GM18508 (cell line): Measurements from ENCODE around the gene NDUFB6.
"Not testable (repeated sequence)": the region's sequence is repeated elsewhere in the genome, so short reads cannot be mapped to it uniquely, and the experiment has no call there.

Experiments used
- ATAC-seq: cut with Tn5 transposase; IDR thresholded peaks from one replicate; pipeline ENCODE4 v1.9.1; 2021; ENCODE audit warnings: moderate number of reproducible peaks; ENCODE audit not compliant: insufficient read depth, unreplicated experiment

NDUFB6 gene

DNA sequence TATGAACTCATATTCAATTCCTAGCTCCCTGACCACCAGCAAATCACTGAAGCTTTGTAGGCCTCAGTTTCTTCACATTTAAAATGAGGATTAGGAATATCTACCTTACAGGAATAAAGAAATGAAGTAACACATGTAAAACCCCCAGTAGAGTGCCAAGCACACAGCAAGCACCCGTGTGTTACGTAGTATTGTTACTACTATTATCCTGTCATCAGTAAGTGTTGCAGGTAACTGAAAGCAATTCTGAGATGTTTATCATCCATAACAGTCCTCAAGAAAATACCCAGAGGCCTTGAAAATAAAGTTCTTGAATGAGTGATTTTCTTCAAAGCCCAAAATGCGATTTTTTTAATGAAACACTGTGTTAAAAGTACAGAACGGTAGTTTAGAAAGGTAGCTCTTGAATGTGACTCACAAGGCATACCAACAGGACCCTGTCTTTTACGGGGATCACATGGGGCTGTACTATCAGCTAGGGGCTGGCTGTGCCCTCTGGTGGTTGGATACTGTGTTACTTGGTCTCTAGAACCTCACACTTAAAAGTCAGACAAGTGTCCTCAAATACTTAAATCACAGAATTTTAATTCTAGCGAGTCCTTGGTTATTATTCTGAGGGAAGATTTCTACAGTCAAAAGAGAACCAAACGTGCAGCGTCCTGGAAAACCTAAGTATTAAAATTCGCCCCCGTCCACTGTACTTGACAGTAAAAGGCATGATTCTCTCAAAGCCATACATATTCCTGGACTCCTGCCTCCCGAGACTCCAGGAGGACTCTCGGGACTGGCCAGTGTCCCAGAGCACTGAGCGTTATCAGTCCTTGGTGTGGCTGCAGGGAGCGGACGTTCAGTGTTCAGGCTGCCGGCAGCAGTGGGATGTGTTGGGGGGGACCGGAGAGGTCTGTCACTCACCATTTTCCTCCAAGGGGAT lies 725 bp downstream of the NDUFB6 start:
- peak; percentile 90 for ATAC-seq

DNA sequence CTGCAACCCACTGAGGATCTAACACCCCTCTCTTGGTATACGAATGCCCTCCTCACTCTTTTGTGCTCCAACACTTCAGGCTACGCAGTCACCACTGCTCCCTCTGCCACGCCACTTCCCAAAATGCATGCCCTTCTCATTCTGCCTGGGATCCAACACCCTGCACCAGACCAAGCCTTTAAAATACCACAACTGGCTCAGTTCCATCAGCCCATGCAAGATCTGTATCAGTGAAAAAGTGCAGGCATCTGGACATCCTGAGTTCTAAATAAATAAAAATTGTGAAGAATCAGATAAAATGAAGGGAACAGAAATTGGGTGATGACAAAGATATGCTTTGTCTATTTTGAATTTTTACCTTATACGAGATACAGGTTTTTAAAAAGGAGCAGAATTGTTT lies 2.7 kb downstream of the NDUFB6 start:
- ATAC-seq = no peak

DNA sequence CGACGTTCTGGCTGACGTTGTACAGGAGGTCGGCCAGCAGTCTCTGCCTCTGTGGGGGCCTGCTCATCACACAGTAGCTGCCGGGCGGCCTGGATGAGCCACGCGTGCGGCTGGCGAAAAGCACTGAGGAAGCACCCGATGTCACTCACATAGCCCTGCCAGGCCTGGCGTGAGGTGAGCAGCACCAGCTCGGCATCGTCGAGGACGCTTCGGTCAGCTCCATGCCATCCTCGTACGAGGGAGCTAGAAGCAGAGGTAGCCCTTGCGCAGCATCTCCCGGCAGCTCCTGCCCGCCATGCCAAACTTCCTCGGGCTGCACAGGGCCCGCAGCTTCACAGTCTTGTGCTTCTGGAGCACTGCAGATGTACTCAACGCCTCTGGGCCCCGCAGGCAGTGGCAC lies 6.2 kb downstream of the NDUFB6 start:
- ATAC-seq = no peak

DNA sequence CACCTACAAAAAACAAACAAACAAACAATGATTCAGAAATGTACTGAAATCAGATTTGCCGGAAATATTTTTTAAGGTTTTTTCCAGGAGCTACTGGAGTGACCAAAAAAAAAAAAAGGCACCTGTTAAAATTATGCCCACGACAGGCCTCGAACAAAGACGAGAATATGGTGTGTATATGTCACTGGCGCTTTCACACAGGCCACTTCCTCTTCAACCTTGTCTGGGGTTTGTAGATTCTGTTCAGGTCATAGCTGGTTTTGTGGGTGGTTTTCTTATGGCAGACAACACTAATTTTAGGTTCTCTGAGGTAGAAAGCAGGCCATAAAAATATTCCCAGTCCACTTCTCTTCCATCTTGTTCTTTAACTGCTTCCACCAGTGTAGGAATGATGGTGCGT lies 7.0 kb downstream of the NDUFB6 start:
- ATAC-seq = no peak

DNA sequence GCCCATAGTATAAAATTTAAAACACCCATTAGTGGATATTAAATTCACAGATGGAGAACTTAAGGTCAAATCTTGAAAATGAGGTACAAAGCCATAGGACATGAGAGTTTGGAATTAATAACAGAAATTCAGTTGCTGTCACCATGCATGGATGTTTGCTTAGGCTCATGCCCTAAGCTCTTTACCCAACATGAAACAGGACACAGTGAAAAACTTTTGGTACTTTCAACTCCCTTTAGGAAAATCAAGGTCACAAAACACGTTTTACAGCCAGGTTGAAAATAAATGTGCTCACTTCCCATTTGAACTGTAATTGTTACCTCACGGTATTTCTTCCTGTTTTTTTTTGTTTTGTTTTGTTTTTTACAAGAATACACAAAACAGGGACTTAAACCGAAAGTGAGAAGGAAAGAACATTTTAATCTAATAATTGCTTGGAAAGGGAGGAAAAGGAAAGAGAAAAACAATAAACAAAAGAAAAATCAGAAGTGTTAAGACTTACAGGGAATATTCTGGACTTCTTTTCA lies 14.5 kb downstream of the NDUFB6 start:
- no peak for ATAC-seq

DNA sequence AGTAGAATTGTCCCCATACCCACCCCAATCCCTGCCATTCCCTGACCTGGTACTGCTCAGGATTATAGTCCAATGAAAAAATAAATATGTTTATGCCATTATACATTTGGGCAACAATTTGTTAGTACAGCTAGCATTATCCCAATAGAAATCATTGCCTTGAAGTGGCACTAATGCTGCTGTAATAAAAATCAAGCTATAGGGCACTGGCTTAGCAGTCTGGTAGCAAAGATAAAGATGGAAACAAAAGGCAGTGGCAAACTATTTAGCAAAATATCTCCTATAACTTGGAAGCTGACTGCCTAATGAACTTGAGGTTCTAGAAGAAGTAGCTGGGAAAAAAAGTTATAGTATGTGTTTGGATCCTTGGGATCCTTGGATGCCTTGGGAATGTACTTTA lies 18.4 kb downstream of the NDUFB6 start:
- no peak for ATAC-seq

DNA sequence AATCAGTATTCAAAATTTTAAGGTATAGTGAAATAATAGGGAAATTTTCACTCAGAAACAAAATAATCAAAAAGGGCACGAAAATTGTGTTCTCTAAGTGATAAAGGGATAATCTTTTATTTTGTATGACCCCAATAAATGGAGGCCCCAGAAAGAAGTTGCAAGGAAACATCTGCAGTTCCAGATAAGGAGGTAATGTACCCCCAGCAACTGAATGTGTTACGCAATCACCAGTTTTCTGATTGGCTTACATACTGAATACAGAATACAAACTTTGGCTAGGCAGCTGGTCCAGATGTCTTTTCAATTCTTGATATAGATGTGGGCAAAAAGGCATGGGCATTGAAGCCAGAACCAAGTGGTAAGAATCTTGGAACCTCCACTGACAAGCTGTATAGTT lies 18.9 kb downstream of the NDUFB6 start:
- no peak for ATAC-seq

DNA sequence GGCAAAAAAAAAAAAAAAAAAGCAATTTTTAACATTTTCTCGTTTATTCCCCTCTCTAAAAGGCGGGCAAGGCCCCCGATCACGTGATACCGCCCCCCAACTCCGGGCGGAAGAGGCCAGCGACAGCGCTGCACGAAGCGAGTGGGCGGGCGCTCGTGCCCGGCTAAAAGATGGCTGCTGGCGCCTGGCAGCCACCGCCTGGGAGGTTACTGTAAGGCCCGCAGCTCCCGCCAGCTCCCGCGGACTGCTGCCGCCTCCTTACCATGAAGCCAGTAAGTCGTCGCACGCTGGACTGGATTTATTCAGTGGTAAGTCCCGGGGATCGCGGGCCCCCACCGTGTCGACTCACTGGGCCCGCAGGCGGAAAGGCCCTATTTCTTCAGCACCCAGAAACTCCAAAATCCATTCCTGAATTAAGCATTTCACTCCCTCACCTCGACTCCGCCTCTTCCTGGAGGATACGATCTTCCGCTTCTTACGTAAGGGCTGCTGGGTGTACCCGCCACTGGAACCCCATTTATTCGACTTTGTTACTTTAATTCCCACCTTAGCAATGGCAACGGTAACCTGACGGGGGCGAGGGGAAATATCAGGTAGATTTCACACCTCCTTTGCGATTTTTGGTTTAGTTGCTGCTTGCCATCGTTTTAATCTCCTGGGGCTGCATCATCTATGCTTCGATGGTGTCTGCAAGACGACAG lies 20.6 kb downstream of the NDUFB6 start, which contains the start of the genes SMIM27 and TOPORS:
Gene SMIM27, plus strand, starts transcription at position 156 of the 701 bp plus-strand sequence. Its CDS starts 108 bp downstream, at position 264.
Gene TOPORS, minus strand, starts transcription at position 415 of the 701 bp plus-strand sequence. Its CDS starts 150 bp downstream, at position 265.
- ATAC-seq = peak; percentile 67

DNA sequence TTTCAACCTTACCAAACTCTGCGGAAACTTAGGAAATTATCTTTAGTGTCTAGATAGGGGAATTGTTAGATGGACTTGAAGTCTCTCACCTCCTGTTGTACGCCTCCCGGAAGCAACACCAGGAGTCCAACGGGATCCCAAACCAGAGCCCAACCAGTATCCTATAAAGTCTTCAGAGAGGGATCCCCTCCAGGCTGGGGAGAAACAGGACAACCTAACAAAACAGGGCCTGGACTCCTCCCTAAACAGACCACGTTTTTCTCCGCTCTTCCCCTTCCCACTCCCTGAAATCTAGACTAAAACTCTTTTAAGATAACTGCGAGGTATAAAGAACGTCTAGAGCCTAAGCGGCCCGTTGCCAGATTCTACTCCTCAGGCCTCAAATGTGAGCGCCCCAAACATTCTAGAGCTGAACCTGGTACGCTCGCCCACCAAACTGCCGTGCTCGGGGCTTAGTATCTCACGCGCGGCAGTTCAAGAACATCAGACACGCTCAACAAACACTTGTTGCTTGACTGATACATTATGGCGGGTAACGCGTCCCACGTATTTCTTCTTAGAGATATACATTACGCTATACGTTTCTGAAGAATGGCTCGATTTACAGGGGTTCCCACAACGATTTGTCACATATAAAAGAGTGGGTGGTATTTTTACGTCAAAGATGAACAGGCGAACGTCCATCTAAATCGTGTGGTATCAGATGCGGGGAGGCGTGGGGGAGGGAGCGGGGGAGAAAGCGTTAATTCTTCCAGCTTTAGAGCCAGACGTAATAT lies 21.5 kb downstream of the NDUFB6 start:
- ATAC-seq = no peak

DNA sequence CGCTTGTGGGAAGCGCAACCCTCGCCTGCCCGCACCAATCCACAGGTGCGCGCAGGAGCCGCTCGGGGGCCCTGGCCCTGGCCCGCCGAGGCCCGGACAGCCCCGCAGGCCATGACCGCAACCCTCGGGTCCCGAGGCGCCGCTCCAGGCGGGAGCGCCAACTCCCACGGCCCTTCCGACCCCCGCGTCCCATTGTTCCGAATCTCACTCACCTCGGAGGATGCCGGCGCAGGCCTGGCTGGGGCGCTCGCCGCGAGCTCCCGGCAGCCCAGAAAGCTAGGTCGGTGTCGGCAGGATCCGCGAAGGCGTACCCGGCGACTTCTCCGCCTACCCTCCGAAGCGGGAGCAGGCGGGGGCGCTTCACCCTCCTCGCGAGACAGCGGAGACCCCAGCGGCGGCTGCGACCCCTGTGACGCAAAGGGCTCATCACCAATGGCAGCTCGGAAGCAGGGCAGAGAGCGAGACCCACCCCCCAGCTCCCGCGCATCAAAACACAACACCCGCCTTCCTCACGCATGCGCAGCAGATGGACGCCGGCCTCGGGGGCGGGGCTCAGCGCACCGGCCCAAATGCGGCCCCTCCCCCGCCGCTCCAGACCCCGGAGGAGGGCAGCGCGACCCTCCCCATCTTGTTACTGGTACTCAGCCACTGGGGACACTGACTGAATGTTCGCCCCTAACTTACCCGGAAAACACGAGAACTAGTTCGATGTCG lies 22.2 kb downstream of the NDUFB6 start:
- peak; percentile 34 for ATAC-seq

DNA sequence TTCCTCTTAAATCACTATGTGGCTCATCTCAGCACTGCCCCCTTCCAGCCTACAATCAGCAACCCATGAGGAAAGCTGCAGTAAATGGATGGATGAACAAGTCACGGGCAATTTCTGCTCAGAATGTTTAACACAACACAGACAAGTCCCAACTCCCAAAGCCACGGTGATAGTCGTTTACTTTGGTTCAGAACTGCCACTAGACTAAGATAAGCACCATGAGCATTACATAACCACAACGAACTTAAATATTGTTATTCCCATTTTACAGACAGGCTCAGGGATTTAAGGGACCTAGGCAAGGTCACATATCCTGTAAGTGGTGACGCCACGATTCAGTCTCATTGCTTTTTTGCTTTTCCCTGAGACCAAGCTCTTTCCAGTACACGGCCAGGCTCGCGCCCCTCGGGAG lies 22.8 kb downstream of the NDUFB6 start:
- ATAC-seq = no peak

DNA sequence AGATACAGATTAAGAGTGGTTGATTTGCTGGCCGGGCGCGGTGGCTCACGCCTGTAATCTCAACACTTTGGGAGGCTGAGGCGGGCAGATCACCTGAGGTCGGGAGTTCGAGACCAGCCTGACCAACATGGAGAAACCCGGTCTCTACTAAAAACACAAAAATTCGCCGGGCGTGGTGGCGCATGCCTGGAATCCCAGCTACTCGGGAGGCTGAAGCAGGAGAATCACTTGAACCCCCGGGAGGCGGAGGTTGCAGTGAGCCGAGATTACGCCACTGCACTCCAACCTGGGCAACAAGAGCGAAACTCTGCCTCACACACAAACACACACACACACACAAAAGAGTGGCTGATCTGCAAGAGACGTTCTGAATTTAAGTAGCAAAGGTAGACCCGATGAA lies 24.7 kb downstream of the NDUFB6 start:
- ATAC-seq = not testable (repeated sequence)

DNA sequence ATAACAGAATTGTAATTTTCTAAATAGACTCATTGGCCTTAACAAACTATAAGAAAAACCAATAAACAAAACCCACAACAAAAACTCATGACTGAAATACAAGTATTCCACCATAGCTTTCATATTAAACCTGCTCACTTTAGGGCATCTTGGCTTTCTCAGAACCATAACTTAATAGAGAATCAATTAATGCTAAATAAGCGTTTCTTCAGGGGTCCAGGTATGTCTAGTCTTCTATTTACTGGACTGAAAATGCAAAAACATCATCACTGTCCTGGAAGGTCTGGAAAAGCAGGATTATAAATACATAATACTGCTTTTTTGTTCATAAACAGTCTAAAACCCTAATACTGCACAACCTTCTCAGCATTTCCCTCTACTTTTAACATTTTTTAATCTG lies 27.1 kb downstream of the NDUFB6 start:
- ATAC-seq = no peak

DNA sequence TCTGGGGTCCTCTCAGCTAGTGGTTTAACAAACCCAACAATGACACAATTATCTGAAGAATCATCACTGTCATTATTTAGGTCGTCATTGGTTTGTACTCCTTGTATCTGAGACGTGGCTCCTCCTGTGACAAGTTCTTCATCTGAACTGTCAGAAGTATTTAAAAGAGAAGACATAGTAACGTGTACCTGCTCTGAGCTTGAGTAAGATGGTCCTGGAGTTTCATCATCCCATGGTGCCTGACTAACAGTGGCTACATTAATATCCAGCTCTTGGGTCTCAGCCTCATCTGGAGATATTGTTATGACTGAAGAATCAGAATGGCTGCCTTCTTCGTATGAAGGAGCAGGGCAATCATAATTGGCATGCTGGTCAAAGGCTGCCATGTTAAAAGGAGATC lies 29.9 kb downstream of the NDUFB6 start:
- ATAC-seq = no peak

DNA sequence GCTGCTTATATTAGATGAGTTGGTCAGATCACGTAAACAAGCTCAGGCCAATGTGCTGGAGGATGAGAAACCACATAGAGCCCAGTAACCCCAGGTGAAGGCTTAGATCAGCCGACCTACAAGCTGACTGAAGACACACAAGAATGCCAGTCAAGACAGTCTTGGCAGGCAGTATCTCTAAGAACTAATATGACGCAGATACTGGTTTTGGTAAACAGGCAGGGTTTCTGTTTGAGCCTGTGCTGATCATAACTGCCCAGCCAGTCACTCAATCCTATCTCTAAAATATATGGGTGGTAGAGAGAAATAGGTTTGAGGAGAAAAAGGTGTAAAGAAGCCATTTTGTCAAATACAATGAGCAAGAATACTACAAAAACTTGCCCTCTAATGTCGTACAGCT lies 39.1 kb downstream of the NDUFB6 start:
- ATAC-seq = no peak

DNA sequence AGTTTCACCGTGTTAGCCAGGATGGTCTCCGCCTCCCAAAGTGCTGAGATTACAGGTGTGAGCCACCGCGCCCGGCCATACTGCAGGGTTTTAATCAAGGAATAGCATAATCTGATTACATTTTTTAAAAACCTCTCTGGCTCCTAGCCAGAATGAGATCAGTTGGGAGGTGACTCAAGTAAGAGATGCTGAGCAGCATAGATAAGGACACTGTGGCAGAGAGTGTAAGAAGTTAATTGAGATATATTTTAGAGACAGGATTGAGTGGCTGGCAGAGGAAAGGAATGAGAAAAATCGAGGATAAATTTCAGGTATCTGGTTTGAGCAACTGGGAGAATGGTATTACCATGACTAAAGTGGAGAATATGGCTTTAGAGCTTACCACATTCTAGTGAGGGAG lies 39.6 kb downstream of the NDUFB6 start:
- no peak for ATAC-seq

DNA sequence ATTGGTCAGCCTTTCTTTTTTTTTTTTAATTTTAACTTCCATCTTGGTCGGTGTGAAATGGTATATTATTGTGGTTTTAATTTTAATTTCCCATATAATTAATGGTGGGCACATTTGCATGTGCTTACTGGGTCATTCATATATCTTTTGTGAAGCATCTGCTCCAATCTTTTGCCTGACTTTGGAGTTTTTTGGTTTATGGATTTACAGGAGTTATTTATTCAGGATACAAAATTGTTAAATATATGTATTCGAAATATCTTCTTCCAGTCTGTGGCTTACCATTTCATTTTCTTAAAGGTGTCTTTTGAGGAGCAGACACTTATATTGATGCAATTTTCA lies 46.3 kb downstream of the NDUFB6 start:
- ATAC-seq = no peak

DNA sequence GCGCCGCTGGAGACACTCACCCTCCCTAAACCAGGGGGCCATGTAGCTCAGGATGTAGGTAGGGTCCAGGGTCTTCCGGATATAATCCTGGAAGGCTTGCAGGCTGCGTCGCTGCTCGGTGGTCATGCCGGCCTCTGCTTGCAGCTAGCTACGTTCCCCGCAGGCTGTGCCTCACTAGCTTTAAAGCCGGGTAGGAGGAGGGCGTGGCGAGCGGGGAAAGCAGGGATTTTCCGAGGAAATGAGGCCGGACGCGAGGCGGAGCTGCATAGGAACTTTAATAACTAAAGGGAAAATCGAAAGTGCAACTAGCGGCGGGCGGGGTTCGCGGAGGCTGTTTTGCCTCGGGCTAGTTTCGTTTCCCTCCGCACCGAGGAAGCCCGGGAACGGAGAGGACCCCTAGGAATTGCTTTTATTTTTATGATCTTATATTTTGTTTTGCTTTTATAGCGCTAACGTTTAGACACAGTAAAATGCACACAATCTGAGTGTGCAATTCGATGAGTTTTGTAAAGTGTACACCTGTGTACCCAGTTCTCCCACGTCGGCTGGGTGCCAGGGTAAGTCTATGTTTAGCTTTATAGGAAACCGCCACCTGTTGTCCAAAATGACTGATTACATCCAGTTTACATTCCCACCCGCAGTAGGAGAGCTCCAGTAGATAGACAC lies 46.8 kb downstream of the NDUFB6 start, which contains the start of gene RIGI:
Gene RIGI, minus strand, starts transcription at position 156 of the 666 bp plus-strand sequence. Its CDS starts 30 bp downstream, at position 126.
- peak; percentile 57 for ATAC-seq

DNA sequence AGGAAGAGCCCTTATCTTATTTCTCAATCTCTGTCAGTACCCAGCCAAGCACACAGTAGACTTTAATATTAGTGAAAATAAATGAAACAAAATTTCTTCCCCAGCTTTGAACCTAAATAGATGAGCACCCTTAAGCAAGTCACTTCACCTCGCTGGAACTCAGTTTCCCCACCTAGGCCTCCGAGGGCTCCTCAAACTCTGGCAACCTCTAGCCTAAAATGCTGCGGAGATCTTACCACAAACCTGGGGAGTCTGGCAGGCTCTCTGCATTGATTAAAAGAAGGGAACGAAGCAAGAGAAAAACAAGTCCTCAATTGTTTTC lies 47.3 kb downstream of the NDUFB6 start:
- ATAC-seq = peak; percentile 0
